Measurements from ENCODE around the gene SORCS3.

Gene SORCS3

DNA sequence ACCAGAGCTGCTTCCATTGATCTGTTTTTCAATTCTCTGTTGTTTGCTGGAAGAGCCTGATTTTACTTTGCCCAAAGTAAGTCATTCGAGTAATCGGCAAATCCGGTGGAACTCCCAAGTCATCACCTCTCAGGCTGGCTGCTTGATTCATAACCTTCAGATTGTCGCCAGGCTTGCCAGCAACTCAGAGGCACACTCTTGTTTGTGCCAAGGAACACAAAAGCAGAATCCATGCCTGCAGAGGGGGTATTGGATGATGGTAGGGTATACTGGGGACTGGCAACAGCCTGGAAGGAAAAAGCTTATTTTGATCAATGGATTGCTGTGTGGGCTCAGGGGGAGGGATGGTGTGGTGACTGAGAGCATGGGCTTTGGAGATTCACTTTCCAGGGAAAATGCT is 542.4 kb downstream of the SORCS3 start:
- DNase-seq (ENCODE audit: low spot score) = no peak
- in situ Hi-C loops (cut with MboI; ENCODE audit: low pct_unique_long_range_greater_than_20kb, low sequenced_read_pairs, unreplicated experiment) = no loop called here
- TF ChIP-seq, protein P1, sequence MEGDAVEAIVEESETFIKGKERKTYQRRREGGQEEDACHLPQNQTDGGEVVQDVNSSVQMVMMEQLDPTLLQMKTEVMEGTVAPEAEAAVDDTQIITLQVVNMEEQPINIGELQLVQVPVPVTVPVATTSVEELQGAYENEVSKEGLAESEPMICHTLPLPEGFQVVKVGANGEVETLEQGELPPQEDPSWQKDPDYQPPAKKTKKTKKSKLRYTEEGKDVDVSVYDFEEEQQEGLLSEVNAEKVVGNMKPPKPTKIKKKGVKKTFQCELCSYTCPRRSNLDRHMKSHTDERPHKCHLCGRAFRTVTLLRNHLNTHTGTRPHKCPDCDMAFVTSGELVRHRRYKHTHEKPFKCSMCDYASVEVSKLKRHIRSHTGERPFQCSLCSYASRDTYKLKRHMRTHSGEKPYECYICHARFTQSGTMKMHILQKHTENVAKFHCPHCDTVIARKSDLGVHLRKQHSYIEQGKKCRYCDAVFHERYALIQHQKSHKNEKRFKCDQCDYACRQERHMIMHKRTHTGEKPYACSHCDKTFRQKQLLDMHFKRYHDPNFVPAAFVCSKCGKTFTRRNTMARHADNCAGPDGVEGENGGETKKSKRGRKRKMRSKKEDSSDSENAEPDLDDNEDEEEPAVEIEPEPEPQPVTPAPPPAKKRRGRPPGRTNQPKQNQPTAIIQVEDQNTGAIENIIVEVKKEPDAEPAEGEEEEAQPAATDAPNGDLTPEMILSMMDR (IDR thresholded peaks at IDR 0.05; ENCODE audit: extremely low read depth, insufficient read depth, missing control alignments) = no peak

DNA sequence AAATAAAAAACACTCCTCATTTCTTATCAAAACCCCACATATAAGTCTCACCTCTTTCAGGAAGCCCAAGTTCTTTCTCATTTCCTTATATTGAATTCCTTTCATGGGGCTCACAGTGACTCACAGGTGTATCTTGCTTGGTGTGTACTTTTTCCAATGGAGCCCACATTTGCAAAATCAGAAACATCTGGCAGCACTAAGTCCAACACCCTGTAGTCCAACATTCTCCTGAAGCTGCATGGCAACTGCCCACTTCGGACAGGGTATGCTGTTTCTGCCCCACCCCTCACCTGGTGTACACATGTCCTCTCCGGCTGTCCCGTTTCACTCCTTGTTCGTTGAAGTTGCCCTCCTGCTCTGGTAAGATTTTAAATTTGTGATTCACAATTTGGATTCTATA is 544.1 kb downstream of the SORCS3 start:
- in situ Hi-C loops (cut with MboI; ENCODE audit: low pct_unique_long_range_greater_than_20kb, low sequenced_read_pairs, unreplicated experiment) = no loop called here
- no peak for DNase-seq (ENCODE audit: low spot score)
- TF ChIP-seq, protein P1 (IDR thresholded peaks at IDR 0.05; ENCODE audit: extremely low read depth, insufficient read depth, missing control alignments) = no peak

DNA sequence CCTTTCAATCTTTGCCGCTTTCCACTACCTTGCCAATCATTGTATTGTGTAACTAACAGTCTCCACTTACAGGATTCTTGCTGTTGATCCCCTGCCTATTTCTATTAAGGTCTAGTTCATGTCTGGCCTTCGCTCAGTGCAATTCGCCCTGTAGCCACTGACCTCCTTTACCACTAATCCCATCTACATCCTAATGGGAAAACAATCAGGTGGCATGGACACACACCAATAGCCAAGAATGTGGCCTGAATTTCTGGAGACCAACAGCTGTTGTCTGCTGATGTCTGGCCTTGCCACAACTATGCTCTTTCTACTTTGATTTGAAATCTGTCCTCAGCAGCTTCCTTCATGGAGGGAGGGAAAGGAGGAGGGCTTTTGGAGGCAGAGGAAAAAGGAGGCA is 546.2 kb downstream of the SORCS3 start:
- in situ Hi-C loops (cut with MboI; ENCODE audit: low pct_unique_long_range_greater_than_20kb, low sequenced_read_pairs, unreplicated experiment) = no loop called here
- TF ChIP-seq, protein P1 (IDR thresholded peaks at IDR 0.05; ENCODE audit: extremely low read depth, insufficient read depth, missing control alignments) = no peak
- no peak for DNase-seq (ENCODE audit: low spot score)

DNA sequence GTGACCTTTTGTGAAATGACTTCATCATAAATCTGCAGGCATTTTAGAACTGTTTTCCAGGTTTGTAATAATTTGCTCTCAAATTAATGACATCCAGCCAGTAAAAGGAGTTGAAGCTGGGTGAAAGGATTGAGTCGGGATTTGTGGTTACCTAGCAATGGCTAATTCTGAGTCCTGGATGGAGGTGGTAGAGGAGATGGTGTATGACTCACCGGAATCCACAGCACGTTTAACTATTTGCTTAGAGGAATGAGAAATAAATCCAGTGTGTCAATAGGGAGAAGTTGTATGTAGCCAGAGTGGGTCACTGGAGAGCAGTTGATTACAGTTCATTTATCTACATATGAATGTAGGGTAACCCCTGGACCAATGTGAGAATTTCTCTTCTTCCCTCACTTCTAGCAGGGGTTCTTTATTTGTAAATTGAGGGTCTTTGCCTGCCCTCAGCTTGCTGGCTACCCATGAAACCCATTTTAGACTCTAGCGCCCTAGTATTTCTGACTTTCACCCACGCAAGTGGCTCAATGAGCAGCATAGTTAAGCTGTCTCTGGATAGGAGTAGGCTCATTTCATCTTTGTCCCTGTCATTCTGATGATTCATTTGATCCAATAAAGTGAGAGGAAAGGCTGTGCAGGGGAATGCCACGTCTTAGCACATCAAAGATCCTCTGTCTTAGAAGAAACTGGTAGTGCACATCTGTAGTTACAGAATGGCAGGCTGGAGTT is 547.8 kb downstream of the SORCS3 start:
- TF ChIP-seq, protein P1 (IDR thresholded peaks at IDR 0.05; ENCODE audit: extremely low read depth, insufficient read depth, missing control alignments) = no peak
- DNase-seq (ENCODE audit: low spot score) = no peak
- in situ Hi-C loops (cut with MboI; ENCODE audit: low pct_unique_long_range_greater_than_20kb, low sequenced_read_pairs, unreplicated experiment) = no loop called here

DNA sequence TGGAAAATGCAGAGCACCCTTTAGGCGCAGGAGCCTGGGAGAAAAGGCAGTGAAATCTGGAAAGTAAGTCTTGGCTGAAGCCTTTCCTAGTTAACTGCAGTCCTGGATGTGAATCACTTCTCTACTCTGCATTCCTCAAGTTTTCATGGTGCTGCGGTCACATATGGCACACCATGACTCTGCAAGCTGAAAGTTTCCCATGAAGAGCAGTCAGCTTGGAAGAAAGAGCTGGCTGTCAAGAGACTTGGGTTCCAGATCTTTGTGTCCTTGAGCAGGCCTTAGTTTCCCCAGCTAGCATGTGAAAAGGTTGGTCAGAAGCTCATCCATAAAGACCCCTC is 548.3 kb downstream of the SORCS3 start:
- TF ChIP-seq, protein P1 (IDR thresholded peaks at IDR 0.05; ENCODE audit: extremely low read depth, insufficient read depth, missing control alignments) = no peak
- DNase-seq (ENCODE audit: low spot score) = no peak
- in situ Hi-C loops (cut with MboI; ENCODE audit: low pct_unique_long_range_greater_than_20kb, low sequenced_read_pairs, unreplicated experiment) = no loop called here

DNA sequence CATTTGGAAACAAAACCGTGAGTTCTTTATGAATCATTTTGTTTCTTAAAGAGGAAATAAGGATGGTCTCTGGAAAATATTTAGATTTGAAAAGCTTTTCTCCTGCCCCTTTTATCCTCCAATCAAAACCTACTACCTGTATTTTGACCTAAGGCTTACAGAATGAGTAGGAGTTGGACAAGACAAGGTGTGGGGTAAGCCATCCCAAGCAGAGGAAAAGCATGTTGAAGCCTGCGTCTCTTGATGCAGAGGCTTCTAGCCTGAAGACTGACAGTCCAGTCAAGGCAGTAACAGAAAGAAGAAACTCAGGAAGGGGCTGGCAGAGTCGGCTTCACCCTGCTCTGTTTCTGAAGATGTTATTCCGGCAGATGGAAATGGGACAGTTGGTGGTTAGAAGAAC is 551.1 kb downstream of the SORCS3 start:
- DNase-seq (ENCODE audit: low spot score) = no peak
- TF ChIP-seq, protein P1 (IDR thresholded peaks at IDR 0.05; ENCODE audit: extremely low read depth, insufficient read depth, missing control alignments) = no peak
- in situ Hi-C loops (cut with MboI; ENCODE audit: low pct_unique_long_range_greater_than_20kb, low sequenced_read_pairs, unreplicated experiment) = no loop called here
